ENCODE data around the gene PROSER1.

The PROSER1 gene

DNA sequence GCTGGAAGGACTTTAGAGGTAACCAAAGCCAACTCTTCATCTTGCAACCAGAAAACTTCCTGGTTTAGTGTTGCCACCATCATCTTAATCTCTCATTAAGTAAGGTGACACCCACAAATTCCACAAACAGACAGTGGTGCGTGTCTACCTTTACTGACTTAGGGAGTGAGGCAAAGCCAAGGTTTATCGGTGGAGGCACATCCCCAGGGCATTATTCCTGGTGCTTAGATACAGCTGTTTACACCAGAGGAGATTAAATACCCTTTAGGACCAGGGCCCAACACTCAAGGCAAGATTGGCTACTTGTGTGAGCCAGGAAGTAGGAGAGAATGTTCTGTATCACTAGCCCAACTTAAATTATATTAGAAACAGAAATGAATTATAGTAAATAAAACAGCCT, 56.8 kb downstream of the PROSER1 start:
- TF ChIP-seq, protein P1, sequence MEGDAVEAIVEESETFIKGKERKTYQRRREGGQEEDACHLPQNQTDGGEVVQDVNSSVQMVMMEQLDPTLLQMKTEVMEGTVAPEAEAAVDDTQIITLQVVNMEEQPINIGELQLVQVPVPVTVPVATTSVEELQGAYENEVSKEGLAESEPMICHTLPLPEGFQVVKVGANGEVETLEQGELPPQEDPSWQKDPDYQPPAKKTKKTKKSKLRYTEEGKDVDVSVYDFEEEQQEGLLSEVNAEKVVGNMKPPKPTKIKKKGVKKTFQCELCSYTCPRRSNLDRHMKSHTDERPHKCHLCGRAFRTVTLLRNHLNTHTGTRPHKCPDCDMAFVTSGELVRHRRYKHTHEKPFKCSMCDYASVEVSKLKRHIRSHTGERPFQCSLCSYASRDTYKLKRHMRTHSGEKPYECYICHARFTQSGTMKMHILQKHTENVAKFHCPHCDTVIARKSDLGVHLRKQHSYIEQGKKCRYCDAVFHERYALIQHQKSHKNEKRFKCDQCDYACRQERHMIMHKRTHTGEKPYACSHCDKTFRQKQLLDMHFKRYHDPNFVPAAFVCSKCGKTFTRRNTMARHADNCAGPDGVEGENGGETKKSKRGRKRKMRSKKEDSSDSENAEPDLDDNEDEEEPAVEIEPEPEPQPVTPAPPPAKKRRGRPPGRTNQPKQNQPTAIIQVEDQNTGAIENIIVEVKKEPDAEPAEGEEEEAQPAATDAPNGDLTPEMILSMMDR (IDR thresholded peaks at IDR 0.05; ENCODE audit: low read depth, low read length, missing control alignments): no peak
- DNase-seq (ENCODE audit: low read depth): no peak

DNA sequence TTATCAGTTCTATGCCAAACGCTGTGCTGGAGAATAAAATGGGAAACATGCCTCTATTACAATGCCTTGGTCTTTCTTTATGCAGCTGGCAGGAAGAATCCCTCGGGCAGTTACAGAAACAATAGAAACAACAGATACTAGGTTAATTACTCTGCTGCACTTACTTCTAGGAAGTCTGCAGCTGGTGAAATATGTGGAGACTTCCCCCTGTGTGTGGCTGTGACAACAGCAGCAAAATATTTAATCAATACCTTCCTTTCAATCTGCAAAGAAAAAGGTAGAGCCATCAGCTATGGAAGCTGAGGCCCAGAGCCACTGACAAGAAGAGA, 57.2 kb downstream of the PROSER1 start:
- no peak overlapping the region for H3K4me3 ChIP-seq (ENCODE audit: low read depth, low read length)
- no peak for DNase-seq (ENCODE audit: low read depth)
- TF ChIP-seq, protein P1 (IDR thresholded peaks at IDR 0.05; ENCODE audit: low read depth, low read length, missing control alignments): no peak

More for the DNA sequence above, 56.8 kb downstream of the PROSER1 start:
- H3K4me3 ChIP-seq (ENCODE audit: low read depth, low read length): no peak overlapping the region

DNA sequence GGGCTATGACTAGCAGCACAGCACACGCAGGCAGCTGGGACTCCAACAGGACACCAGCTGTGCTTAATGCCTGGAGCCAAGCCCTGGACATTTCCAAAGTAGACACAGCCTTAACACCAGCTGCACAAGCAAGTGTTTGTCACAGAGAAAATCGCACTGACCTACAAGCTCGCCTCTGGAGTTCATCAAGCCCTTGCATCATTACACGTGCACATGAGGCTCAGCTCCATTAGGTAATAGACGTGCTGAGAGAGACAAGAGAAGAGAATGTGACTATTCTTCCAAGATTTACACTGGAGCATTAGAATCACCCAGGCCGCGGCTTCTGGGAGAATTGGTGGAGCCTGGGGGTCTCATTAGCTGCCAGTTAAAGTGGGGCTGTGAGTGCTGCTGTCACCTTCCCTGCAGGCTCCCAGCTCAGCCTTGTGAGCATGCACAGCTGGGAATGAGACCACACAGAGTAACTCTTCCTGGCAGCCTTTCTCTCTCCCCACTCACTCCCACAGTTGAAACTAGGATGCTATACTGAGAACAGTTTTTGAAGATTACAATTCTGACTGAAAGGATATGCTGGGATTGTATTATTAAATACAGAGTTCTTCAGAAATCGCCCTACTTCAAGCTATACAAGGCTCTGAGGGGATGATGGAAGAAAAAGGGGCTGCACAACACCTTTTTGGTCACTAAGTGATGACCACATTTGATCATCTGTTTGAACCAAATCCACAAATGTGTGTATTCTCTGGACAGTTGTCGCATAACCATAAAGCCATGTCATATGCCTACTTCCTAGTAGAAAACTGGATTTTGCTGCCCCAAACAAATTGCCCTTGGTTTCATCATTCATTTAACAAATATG, 57.8 kb downstream of the PROSER1 start:
- TF ChIP-seq, protein P1 (IDR thresholded peaks at IDR 0.05; ENCODE audit: low read depth, low read length, missing control alignments): no peak
- no peak overlapping the region for H3K4me3 ChIP-seq (ENCODE audit: low read depth, low read length)
- no peak for DNase-seq (ENCODE audit: low read depth)

DNA sequence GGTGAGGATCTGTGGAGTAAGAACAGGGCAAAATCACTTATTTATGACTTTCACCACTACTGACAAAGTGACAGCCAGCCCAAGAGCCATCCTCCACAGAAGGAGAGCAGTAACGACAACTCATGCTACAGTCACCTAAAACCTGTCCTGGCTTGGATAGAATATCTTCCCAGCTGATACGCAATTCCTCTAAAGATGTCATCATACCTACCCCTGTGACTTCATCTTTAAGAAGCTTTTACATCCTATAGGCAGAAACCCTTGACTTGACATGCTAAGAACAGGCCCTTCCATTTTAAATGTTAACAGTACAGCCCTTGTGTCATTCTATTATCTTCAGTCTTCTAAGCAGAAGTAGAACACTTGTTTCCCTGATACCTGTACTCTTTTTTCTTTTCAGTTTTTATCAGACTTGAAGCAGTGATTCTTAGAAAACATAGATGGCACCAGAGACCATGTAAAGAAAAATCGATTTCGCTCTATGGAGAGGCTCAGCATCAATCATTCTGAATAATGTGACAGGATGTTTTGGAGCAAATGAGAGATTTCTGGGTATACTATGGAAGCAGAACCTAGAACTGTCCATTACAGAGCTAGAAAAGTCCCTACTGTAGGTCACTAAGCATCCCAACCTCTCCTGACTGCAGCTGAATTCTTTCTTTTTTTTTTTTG, 67.4 kb downstream of the PROSER1 start:
- no peak overlapping the region for H3K4me3 ChIP-seq (ENCODE audit: low read depth, low read length)
- DNase-seq (ENCODE audit: low read depth): no peak
- TF ChIP-seq, protein P1 (IDR thresholded peaks at IDR 0.05; ENCODE audit: low read depth, low read length, missing control alignments): no peak

DNA sequence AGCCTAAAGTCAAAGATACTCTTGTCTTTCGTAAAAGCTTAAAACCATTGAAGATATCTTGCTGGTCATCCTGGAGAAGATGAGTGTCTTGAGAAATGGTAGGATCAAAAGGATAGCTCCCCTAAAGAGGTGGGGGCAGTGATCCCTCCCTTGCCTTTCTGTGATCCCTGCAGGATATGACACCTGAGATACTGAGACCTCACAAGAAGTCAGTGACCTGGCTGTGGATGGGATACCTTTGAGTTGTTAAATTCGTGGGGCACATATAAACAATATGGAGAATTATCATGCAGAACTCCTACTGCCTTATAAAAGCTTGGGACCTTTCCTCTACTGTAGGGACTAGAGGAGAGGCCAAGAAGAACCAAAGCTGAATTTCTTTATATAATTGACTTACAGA, 68.7 kb downstream of the PROSER1 start:
- no peak for DNase-seq (ENCODE audit: low read depth)
- TF ChIP-seq, protein P1 (IDR thresholded peaks at IDR 0.05; ENCODE audit: low read depth, low read length, missing control alignments): no peak
- no peak overlapping the region for H3K4me3 ChIP-seq (ENCODE audit: low read depth, low read length)

DNA sequence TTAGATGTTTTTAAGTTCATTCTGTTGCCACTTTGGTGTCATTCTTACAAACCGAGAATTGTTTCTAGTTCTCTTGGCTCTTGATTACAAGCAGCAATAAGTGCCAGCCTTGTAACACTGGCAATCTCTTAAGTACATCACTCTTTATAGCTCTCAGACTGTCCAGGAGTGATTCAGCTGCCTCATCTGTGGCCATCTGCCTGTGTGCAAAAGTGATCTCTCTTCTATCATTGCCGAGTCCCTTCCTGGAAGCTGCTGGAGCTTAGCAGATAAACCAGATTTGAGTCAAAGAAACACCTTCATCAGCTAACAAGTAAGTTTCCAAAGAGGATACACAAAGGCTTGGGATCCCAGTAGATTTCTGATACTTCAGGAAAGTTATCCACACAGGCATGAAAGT, 70.4 kb downstream of the PROSER1 start:
- DNase-seq (ENCODE audit: low read depth): no peak
- TF ChIP-seq, protein P1 (IDR thresholded peaks at IDR 0.05; ENCODE audit: low read depth, low read length, missing control alignments): no peak
- H3K4me3 ChIP-seq (ENCODE audit: low read depth, low read length): no peak overlapping the region
